HG03025 (cell line): Measurements from ENCODE around the gene SCRN2.

Experiments
- ATAC-seq: cut with Tn5 transposase; IDR thresholded peaks from one replicate; pipeline ENCODE4 v1.9.1; 2021; ENCODE audit warnings: mild to moderate bottlenecking, moderate library complexity; ENCODE audit not compliant: unreplicated experiment, low FRiP score

Gene SCRN2

GRCh38 chr17:47872019-47872650 lies 31.1 kb upstream of the SCRN2 start:
- ATAC-seq: no peak

DNA sequence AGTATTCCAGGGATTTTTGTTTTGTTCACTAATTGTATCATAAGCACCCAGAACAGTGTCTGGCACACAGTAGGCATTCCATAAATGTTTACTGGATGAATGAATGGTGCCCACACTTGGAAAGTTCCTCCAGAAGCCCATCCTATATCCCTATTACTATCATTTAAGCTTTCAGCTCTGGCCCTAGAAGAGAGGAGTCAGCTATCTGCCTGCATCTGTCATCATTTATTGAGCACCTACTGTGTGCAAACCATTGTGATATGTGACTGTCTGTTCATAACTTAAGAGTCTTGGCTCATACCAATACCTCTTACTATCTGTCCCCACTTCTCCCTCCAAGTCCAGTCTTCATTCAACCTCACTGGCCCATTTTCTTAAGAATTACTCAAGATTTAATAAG lies 30.0 kb upstream of the SCRN2 start:
- no peak for ATAC-seq

DNA sequence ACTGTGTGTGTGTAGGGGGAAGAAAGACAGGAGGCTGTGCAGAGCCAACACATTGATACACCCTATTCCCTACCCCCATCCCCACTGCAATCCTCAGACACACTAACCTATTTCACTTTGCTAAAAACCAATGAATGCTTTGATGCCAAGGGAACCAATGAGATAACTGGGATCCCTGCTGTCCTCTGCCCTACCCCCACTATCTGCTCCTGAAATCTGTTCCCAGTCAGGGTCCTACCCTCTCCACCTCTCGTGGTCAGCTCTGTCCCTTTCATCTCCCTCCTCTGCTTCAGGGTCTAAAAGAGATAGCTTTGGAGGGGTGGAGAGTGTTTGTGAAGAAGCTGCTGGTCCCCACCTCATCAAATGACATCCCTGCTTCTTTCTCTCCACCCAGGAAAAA lies 29.0 kb upstream of the SCRN2 start:
- ATAC-seq: no peak

DNA sequence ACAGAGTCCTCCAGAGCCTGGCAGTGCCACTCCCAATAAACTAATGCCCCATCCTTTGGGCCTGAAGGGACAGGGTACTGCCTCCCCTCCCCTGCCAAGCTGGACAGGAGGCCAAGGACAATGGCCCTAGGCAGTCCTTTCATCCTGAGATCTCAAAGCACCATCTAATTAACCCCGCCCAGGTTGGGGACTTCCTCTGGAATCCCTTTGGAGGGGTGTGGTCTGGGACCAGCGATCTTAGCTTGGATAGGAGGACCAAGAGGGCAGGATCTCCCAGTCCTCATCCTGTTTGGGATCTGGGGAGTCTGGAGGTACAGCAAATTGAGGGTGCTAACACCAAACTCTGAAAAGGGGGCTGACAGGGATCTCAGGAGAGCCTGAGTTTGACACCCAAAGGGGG lies 28.0 kb upstream of the SCRN2 start:
- ATAC-seq: no peak

GRCh38 chr17:47867813-47868533 lies 26.9 kb upstream of the SCRN2 start:
- no peak for ATAC-seq

DNA sequence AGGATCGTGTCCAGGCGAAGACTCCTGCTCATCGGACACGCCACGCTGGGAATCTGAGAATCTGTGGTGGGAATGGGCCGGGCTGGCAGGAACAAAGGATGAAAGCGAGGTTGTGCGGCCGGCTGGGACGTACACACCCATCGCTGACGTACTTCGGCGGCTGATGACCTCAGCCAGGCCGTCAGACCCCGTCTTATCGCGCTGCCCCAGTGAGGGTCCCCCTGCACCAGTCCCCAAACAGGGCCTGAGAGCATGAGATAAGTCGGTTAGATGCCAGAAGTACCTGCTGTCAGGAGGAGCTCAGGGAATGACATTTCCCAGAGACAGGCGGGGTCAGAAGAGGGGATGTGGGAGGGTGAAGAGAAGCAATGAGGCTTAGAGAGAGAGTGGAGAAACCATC lies 25.9 kb upstream of the SCRN2 start:
- no peak for ATAC-seq

- ATAC-seq: no peak
Measured at GRCh38 chr17:47864791-47865216, 23.7 kb upstream of the SCRN2 start.

DNA sequence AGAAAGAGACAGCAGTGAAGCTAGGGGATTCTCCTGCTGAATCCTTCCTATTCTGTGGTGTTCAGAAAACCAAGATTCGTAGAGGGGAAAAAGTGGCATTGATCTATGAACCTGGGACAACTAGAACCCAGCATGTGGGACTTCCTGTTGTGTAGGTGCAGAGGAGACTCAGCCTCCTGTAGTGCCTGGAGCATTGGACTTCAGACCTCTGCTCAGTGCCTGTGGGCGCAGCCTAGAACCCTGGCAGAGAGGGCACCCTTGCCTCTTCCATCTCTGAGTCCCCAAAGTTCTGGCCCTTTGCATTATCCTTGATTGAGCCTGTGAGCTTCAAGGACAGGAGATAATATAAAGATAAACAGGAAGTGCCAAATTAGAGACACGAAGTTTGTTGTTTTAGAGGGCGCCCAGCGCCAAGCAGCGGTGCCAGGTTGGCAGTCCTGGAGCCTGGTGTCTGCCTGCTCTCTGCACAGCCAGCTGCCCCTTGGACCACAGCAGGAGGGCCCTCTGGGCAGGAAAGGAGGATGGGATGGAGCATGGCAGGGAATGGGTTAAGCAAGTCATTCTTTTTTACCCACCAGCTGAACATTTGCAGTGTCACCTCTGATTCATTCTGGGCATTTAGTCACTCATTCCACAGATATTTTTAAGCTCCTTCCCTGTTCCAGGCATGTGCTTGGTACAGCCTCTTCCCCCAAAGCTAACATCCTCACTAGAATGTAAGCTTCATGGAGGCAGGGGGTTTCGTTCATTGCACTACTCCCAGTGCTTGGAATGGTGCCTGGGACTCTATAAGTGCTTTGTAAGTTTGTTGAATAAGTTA lies 21.8 kb upstream of the SCRN2 start:
- ATAC-seq: no peak

- ATAC-seq: no peak
Measured at GRCh38 chr17:47860386-47860785, 19.3 kb upstream of the SCRN2 start.

GRCh38 chr17:47857551-47858455 lies 16.7 kb upstream of the SCRN2 start:
- ATAC-seq: no peak

GRCh38 chr17:47856830-47857229 lies 15.8 kb upstream of the SCRN2 start:
- ATAC-seq: no peak

DNA sequence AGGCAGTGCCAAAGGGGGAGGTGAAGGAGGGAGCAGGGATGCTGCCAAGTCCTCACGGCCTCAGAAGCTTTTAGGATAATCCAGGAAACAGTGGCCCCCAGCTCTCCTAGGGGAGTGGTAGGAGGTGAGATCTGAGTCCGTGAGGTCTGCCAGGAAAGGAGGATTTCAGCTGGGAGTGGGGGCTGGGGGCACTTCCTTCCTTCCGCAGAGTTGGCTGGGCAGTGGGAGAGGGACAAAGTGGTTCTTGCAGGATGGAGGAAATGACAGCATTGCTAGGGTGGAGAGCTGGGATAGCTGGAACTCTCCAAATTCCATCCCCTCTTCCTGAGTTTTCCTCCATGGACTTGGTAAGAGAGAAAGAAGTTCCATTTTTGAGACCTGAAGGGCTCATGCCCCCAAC lies 14.7 kb upstream of the SCRN2 start:
- no peak for ATAC-seq

DNA sequence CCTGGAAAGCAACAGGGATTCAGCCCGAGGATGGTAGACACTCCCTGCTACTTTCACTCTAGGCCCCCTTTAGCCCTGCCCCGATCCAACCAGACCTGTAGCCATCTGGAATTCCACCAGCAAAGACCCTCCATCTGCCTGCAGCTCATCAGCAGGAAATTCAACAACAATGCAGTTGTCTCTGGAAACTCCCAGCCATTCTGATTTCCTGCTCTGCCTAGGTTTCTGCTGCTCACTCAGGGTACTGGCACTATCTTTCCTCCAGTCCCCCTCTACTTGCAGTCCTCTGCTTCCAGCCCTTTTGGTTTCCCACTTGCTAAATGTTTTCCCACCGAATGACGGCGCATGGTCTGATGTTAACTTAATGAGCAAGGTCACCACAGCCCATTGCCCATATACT lies 12.5 kb upstream of the SCRN2 start:
- no peak for ATAC-seq

GRCh38 chr17:47852113-47852949 lies 11.3 kb upstream of the SCRN2 start:
- ATAC-seq: no peak

DNA sequence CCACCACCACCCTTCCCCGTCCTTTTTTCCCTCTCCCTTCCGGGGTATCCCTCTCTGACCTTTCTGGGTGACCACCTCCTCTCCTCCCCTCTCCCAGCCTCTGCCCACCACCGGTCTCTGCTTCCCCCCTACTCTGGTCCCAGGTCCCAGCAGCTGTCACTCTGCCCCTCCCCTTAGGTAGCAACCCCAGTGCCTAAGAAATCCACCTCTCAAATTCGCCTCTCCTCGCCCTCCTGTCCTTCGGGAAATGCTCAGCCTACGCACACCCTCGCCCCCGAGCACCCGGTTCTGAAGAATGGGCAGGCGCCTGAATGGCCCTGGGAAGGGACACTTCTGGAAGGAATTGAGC lies 10.7 kb upstream of the SCRN2 start:
- ATAC-seq: no peak

DNA sequence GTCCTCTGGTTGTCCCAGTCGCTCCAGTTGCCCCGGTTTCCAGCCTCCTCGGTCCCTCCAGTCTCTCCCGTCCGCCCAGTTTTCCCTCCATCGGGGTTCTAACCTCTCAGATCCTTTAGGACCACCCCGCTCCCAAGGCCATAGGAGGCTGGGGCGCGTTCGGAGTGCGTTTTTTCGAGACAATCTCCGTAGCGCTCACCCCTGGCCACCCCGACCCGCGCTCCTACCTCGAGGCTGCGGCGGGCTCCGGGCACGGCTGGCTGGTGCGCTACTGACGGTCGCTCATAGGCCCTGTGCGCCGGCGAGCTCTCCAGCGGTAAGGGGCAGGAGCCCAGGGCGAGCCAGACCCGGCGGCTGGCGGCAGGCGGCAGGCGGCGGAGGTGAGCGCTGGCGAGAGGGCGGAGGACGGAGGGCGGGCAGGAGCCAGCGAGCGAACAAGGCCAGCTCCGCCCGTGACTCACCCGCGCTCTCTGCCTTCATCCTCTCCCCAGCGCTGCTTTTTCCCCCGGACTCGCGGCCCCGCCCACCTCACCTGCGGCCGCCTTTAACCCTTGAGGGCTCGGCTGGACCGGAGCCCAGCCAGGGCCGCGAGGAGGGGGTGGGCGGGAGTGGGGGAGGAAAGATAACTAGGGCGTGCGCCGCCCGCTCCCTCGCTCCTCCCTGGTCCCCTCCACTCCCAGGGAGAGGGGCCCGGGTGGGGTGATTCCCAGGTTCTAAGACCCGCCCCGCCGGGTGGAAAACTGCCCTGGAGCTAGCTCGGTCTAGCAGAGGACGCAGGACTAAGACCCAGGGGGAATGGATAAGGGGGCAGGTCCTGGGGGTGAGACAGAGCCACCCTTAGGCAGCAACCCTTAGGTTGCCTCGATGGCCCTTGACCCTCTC lies 9.9 kb upstream of the SCRN2 start, which contains the start of gene SP6:
Gene SP6, minus strand, starts transcription at position 472 of the 882 bp plus-strand sequence. CDS start 2,734 bp downstream, outside the sequence.
- ATAC-seq: no peak

DNA sequence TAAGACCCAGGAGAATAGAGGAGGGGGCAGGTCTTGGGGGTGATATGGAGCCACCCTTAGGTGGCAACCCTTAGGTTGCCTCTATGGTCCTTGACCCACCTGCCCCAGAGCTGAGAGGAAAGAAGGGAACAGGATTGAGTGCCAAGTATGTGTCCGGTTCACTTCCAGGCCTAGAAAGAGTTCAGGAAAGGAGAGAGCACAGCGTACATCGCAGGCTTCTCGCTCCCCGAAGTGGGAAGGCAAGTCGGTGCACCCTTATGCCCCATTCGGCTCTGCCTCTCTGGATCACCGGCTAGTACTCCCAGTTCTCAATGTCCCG lies 9.3 kb upstream of the SCRN2 start:
- no peak for ATAC-seq

DNA sequence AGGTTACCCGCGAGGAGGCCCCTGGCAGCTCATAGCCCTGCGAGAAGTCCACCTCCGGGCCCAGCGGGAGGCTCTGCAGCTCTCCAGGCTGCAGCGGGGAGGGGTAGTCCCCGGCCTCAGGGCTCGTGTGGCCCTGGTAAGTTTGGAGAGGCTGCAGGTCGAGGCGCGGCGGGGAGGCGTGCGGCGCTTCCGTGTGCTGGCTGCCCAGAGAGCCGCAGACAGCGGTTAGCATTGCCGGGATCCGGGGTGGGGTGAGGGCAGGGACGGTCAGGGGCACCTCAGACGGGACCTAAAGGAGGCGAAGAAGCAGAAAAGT lies 7.1 kb upstream of the SCRN2 start:
- no peak for ATAC-seq
